OCI-LY3 (cell line): ENCODE results near the gene FOSL2.

Experiments used
- H2AFZ ChIP-seq: fragments of 200-600, 300-600 bp; shearing (Covaris generic); 2 replicates; pipeline ENCODE4 v1.6.0; 2014; ENCODE audit warnings: antibody characterized with exemption, low read depth, low read length
- H3K27ac ChIP-seq: fragments of 200-600, 300-600 bp; sonication (generic); 2 replicates; pipeline ENCODE4 v1.5.1; 2014; ENCODE audit warnings: mild to moderate bottlenecking, low read length, moderate library complexity, mixed read lengths
- H3K27me3 ChIP-seq: fragments of 200-600, 300-600 bp; sonication (generic); 2 replicates; pipeline ENCODE4 v1.6.1; 2014; ENCODE audit warnings: low read depth, low read length, mixed read lengths
- H3K36me3 ChIP-seq: fragments of 200-600, 300-600 bp; sonication (generic); replicated peaks from 2 replicates; pipeline ENCODE3; 2014; ENCODE audit warnings: low read depth, low read length, mixed read lengths
- H3K4me1 ChIP-seq: fragments of 300-600, 200-600 bp; sonication (generic); 2 replicates; pipeline ENCODE4 v1.6.1; 2014; ENCODE audit warnings: low read length, mixed read lengths
- H3K4me2 ChIP-seq: fragments of 200-600, 300-600 bp; sonication (generic); 2 replicates; pipeline ENCODE4 v1.6.1; 2014; ENCODE audit warnings: low read length, mixed read lengths
- H3K4me3 ChIP-seq: fragments of 300-600, 200-600 bp; sonication (generic); 2 replicates; pipeline ENCODE4 v1.5.1; 2014; ENCODE audit warnings: antibody characterized with exemption, mild to moderate bottlenecking, low read length, moderate library complexity
- H3K79me2 ChIP-seq: fragments of 300-600, 200-600 bp; shearing (Covaris generic); 2 replicates; pipeline ENCODE4 v1.6.1; 2014; ENCODE audit warnings: mild to moderate bottlenecking, low read length, mixed read lengths
- H3K9ac ChIP-seq: fragments of 300-600, 200-600 bp; shearing (Covaris generic); 2 replicates; pipeline ENCODE4 v1.6.0; 2014; ENCODE audit warnings: mild to moderate bottlenecking, low read length, moderate library complexity
- H3K9me3 ChIP-seq: fragments of 200-600, 300-600 bp; shearing (Covaris generic); 2 replicates; pipeline ENCODE4 v1.6.1; 2014; ENCODE audit warnings: low read length, mixed read lengths; ENCODE audit not compliant: insufficient read depth
- H4K20me1 ChIP-seq: fragments of 200-600, 300-600 bp; sonication (generic); 2 replicates; pipeline ENCODE4 v1.6.1; 2016; ENCODE audit warnings: low read length, mixed read lengths; ENCODE audit not compliant: insufficient read depth
- EZH2phosphoT487 ChIP-seq: fragments of 200-600 bp; shearing (Covaris generic); IDR thresholded peaks from 2 replicates; pipeline ENCODE4 v1.6.1; 2018; ENCODE audit warnings: antibody characterized with exemption, mixed run types, low read depth
- TF ChIP-seq, protein P1 (sequence below): fragments of 200-600, 300-600 bp; sonication (generic); IDR thresholded peaks from 2 replicates; pipeline ENCODE4 v1.5.1; 2014; ENCODE audit warnings: antibody characterized with exemption, low read length, low read depth

FOSL2 gene

DNA sequence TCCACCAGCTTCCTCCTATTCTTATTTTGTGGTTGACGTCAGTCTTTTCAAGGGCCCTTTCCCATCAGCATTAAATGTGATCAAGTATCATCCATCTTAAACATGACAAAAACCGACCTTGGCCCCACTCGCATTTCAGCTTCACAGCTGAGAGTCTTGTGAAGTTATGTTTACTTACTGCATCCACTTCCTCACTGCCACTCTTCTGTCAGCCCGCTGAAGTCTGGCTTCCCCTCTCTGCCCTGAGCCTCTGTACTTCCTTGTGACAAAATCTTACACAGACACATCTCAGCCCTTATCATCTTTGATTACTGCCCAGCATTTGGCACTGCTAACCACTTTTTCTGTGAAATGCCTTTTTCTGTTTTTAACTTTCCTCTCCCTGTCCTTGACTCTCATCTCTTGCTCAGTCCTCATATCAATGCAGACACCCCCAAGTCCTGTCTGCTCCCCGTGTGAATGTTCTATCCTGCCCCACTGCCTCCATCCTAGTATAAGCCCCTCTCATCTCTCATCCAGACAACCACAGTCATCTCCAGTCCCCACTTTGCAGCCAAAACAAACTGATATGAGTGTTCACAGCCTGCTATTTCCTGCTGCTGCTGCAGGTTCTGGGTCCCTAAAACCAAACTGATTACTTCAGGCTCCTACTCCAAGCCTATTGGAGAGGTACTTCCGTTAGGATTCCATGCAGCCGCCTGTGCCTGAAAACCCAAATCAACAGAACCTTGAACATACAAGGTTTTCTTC lies 31.4 kb downstream of the FOSL2 start:
- Histone ChIP-seq H3K79me2 (no peaks in the 10 kb centered on the region), H3K36me3 (no peaks in the 10 kb centered on the region), H2AFZ (peak overlapping the region; percentile 60; the same call in 1 of the 2 replicates), H3K9ac (no peak overlapping the region), H3K9me3 (no peaks in the 10 kb centered on the region), H3K27ac (no peak overlapping the region), H3K4me2 (peak overlapping the region; percentile 20; the same call in 1 of the 2 replicates), H3K4me3 (no peak overlapping the region), H3K27me3 (peaks cover 5% of the 10 kb centered on the region; the same call in 1 of the 2 replicates), H4K20me1 (no peaks in the 10 kb centered on the region), H3K4me1 (peaks cover 9% of the 10 kb centered on the region; the same call in 1 of the 2 replicates)
- TF ChIP-seq, protein P1, sequence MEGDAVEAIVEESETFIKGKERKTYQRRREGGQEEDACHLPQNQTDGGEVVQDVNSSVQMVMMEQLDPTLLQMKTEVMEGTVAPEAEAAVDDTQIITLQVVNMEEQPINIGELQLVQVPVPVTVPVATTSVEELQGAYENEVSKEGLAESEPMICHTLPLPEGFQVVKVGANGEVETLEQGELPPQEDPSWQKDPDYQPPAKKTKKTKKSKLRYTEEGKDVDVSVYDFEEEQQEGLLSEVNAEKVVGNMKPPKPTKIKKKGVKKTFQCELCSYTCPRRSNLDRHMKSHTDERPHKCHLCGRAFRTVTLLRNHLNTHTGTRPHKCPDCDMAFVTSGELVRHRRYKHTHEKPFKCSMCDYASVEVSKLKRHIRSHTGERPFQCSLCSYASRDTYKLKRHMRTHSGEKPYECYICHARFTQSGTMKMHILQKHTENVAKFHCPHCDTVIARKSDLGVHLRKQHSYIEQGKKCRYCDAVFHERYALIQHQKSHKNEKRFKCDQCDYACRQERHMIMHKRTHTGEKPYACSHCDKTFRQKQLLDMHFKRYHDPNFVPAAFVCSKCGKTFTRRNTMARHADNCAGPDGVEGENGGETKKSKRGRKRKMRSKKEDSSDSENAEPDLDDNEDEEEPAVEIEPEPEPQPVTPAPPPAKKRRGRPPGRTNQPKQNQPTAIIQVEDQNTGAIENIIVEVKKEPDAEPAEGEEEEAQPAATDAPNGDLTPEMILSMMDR, result no peak

DNA sequence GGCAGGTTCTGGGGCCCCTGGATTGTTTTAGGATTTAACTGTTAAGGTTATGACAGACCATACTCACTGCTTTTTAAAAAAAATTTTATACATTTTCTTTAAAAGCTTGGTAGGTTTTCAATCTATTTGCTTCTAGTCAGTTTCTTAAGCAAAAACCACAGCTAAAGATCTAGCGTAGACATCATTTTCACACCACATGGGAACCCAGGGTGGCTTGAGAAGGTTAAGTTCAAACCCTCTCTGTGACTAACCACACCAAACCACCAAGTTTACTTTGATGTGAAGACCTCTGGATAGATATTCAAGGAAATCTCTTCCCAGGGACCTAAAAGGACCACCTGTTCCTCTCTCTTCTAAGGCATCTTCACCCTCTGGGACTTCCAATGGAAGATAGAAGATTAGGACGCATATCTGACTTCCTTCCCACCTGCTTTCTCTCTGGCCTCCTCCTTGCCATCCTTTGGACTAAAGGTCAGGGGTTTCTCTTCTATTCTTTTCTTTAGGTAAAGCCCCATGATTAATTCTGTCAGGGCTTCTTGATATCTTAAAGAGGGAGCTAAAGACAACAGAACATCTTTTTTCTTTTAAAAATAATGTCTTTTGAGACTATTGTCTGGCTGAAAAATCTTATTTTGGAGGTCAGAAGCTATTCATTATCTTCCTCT lies 32.3 kb downstream of the FOSL2 start:
- Histone ChIP-seq H3K27me3 (peaks cover 5% of the 10 kb centered on the region; the same call in 1 of the 2 replicates), H3K9me3 (no peaks in the 10 kb centered on the region), H3K4me2 (no peak overlapping the region), H2AFZ (no peak overlapping the region), H3K27ac (no peak overlapping the region), H3K36me3 (no peaks in the 10 kb centered on the region), H3K4me1 (peaks cover 9% of the 10 kb centered on the region; the same call in 1 of the 2 replicates), H3K9ac (no peak overlapping the region), H3K4me3 (no peak overlapping the region), H4K20me1 (no peaks in the 10 kb centered on the region), H3K79me2 (no peaks in the 10 kb centered on the region)
- TF ChIP-seq, protein P1, result no peak
- TF ChIP-seq EZH2phosphoT487, result no peak

DNA sequence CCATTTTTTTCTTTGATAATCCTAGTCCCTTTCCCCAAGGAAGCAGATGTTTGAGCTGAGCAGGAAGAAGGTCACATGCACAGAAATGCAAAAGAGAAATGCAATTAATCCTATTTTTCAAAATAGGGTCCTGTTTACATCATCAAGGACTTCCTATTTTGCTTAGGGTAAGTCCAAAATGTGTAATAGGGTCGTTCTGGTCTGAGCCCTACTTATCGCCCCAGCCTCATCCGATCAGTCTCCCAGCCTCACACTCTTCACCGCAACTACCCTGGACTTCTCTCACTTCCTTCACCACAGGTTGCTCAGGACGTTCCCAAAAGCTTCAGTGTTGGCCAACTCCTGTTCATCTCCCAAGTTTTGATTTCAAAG lies 32.8 kb downstream of the FOSL2 start:
- Histone ChIP-seq H2AFZ (no peak overlapping the region), H3K9ac (no peak overlapping the region), H3K4me2 (no peak overlapping the region), H3K79me2 (no peaks in the 10 kb centered on the region), H3K4me1 (peaks cover 9% of the 10 kb centered on the region; the same call in 1 of the 2 replicates), H3K36me3 (no peaks in the 10 kb centered on the region), H3K9me3 (no peaks in the 10 kb centered on the region), H3K27ac (no peak overlapping the region), H3K4me3 (no peak overlapping the region), H3K27me3 (peaks cover 5% of the 10 kb centered on the region; the same call in 1 of the 2 replicates), H4K20me1 (no peaks in the 10 kb centered on the region)
- TF ChIP-seq EZH2phosphoT487, result no peak
- TF ChIP-seq, protein P1, result no peak

DNA sequence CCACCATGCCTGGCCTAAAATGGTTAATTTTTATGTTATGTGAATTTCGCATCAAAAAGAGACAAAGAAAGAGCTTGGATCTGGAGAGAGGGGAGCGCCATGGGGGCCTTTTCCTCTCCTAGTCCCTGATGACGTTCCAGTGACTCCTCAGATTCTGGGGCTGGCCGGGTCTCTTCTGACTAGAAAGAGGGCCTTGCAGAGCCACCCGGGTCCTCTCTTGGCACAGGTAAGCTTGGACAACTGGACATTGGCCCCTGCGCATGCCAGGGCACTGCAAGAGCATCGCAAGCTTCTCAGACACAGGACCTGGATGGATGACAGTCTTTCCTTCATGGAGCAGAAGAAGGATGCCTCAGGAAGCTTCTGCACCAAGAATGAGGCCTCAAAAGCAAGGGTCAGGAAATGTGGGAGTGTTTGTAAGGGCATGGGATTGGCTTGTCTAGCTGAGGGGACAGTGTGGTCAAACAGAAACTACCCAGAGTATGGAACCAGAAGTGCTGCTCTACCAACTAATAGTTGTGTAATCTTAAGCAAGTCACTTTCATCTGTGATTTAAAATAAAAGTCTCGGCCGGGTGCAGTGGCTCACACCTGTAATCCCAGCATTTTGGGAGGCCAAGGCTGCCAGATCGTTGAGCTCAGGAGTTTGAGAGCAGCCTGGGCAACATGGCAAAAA lies 35.2 kb downstream of the FOSL2 start:
- Histone ChIP-seq H3K9ac (no peak overlapping the region), H3K79me2 (no peaks in the 10 kb centered on the region), H3K27me3 (peaks cover 5% of the 10 kb centered on the region; the same call in 1 of the 2 replicates), H3K27ac (no peak overlapping the region), H4K20me1 (no peaks in the 10 kb centered on the region), H3K9me3 (no peaks in the 10 kb centered on the region), H3K36me3 (no peaks in the 10 kb centered on the region), H3K4me2 (no peak overlapping the region), H3K4me1 (peaks cover 9% of the 10 kb centered on the region; the same call in 1 of the 2 replicates), H2AFZ (no peak overlapping the region), H3K4me3 (no peak overlapping the region)
- TF ChIP-seq, protein P1, result no peak
- TF ChIP-seq EZH2phosphoT487, result no peak
